Testis (tissue), 2 donors: ENCODE data around the gene FAM174C.

Experiments used
- POLR2A ChIP-seq: fragments of 450-650 bp; IDR thresholded peaks from one replicate; pipeline ENCODE4 v1.6.1; 2017; ENCODE audit warnings: antibody characterized with exemption, mild to moderate bottlenecking, moderate library complexity
- TF ChIP-seq, protein P1 (sequence below), 3 experiments: fragments of 450-650 bp in 2 of 3; fragments of 200-600 bp in 1 of 3; sonication (generic) in 1 of 3; IDR thresholded peaks; one replicate each; pipeline ENCODE4 v1.5.1; 2016 to 2019; ENCODE audit warnings: antibody characterized with exemption in 3 of 3, mild to moderate bottlenecking in 2 of 3, moderate library complexity in 1 of 3

DNA sequence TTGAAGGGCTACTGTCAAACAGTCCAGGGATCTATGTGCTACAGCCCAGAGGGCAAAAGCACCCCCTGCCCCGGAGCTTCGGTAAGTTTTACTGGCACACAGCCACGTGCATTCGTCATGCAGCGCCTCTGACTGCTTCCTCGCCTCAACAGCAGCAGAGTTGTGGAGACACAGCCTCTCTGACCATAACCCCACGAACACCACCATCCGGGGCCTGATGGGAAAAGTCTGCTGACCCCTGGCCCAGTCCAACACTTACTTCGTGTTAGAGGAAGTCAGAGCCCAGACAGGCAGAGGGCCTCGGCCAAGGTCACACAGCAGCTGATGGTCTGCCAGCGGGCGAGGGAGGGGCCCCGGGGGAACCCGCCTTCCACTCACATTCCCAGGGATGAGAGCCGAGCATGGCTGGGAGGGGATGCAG is 42.7 kb upstream of the FAM174C start:
- TF ChIP-seq, protein P1, sequence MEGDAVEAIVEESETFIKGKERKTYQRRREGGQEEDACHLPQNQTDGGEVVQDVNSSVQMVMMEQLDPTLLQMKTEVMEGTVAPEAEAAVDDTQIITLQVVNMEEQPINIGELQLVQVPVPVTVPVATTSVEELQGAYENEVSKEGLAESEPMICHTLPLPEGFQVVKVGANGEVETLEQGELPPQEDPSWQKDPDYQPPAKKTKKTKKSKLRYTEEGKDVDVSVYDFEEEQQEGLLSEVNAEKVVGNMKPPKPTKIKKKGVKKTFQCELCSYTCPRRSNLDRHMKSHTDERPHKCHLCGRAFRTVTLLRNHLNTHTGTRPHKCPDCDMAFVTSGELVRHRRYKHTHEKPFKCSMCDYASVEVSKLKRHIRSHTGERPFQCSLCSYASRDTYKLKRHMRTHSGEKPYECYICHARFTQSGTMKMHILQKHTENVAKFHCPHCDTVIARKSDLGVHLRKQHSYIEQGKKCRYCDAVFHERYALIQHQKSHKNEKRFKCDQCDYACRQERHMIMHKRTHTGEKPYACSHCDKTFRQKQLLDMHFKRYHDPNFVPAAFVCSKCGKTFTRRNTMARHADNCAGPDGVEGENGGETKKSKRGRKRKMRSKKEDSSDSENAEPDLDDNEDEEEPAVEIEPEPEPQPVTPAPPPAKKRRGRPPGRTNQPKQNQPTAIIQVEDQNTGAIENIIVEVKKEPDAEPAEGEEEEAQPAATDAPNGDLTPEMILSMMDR (IDR thresholded peaks at IDR 0.05), result no peak
- TF ChIP-seq POLR2A, result no peak
